ENCODE measurements around the gene CDK17.

Gene CDK17

DNA sequence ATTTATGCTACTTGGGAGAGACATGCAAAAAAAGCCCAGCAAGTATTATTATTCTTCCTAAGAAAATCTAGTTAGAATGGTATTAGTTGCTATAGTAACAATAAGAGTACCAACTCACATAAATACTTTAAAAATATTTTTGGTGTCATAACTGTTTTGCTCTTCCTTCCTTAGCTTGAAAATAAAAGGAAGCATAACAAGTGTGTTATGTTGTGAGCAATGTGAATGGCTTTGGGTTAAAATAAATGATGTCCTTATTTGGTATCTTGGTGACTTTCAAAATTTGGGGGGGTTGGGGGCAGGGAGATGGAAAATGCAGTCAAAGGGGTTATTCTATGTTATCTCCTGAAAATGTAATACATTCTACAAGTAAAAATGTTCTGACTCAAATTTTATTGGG is 115.1 kb downstream of the CDK17 start:
- Histone ChIP-seq H3K27ac (ENCODE audit: low read depth, low read length) (no peak overlapping the region), H3K9ac (ENCODE audit: low read length) (no peak overlapping the region), H3K27me3 (ENCODE audit: low read length) (no peaks in the 10 kb centered on the region), H4K20me1 (ENCODE audit: low read depth, low read length) (no peaks in the 10 kb centered on the region), H3F3A (ENCODE audit: insufficient read depth) (peaks cover 4% of the 10 kb centered on the region), H3K9me3 (ENCODE audit: insufficient read depth, low read length) (no peaks in the 10 kb centered on the region), H3K9me2 (replicated peaks; ENCODE audit: insufficient read depth, low read length) (no peaks in the 10 kb centered on the region), H2AFZ (ENCODE audit: low read depth, low read length, severe bottlenecking) (no peak overlapping the region), H3K79me2 (ENCODE audit: insufficient read depth, low read length) (no peaks in the 10 kb centered on the region), H3K4me3 (ENCODE audit: insufficient read depth, low read length, poor library complexity, severe bottlenecking) (no peak overlapping the region), H3K36me3 (ENCODE audit: low read length) (peaks cover 74% of the 10 kb centered on the region), H3K4me2 (ENCODE audit: low read depth, low read length, poor library complexity, severe bottlenecking) (no peak overlapping the region)
- TF ChIP-seq, protein P1, sequence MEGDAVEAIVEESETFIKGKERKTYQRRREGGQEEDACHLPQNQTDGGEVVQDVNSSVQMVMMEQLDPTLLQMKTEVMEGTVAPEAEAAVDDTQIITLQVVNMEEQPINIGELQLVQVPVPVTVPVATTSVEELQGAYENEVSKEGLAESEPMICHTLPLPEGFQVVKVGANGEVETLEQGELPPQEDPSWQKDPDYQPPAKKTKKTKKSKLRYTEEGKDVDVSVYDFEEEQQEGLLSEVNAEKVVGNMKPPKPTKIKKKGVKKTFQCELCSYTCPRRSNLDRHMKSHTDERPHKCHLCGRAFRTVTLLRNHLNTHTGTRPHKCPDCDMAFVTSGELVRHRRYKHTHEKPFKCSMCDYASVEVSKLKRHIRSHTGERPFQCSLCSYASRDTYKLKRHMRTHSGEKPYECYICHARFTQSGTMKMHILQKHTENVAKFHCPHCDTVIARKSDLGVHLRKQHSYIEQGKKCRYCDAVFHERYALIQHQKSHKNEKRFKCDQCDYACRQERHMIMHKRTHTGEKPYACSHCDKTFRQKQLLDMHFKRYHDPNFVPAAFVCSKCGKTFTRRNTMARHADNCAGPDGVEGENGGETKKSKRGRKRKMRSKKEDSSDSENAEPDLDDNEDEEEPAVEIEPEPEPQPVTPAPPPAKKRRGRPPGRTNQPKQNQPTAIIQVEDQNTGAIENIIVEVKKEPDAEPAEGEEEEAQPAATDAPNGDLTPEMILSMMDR (IDR thresholded peaks at IDR 0.05; ENCODE audit: insufficient read depth, low read length, poor library complexity, severe bottlenecking), result no peak
- TF ChIP-seq EZH2phosphoT487 (conservative IDR thresholded peaks at IDR 0.05; ENCODE audit: low read length), result no peak

DNA sequence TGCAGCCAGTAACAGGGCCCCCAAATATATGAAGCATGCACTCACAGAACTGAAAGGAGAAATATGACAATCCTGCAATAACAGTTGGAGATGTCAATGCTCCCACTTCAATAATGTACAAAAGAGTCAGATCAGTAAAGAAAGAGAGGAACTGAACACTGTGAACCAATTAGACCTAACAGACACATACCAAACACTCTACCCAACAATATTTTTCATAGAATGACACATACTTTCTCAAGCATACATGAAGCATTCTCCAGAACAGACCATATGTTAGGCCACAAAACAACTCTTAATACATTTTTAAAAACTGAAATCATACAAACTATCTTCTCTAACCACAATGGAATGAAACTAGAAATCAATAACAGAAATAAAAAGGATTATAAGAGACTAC is 125.9 kb downstream of the CDK17 start:
- Histone ChIP-seq H3K36me3 (ENCODE audit: low read length) (peaks cover 40% of the 10 kb centered on the region), H3K4me2 (ENCODE audit: low read depth, low read length, poor library complexity, severe bottlenecking) (no peak overlapping the region), H2AFZ (ENCODE audit: low read depth, low read length, severe bottlenecking) (no peak overlapping the region), H3K27me3 (ENCODE audit: low read length) (no peaks in the 10 kb centered on the region), H3K27ac (ENCODE audit: low read depth, low read length) (no peak overlapping the region), H3K9me3 (ENCODE audit: insufficient read depth, low read length) (no peaks in the 10 kb centered on the region), H3F3A (ENCODE audit: insufficient read depth) (peaks cover 5% of the 10 kb centered on the region; the same call in 1 of the 2 replicates), H3K9me2 (replicated peaks; ENCODE audit: insufficient read depth, low read length) (no peaks in the 10 kb centered on the region), H3K9ac (ENCODE audit: low read length) (no peak overlapping the region), H4K20me1 (ENCODE audit: low read depth, low read length) (no peaks in the 10 kb centered on the region), H3K79me2 (ENCODE audit: insufficient read depth, low read length) (no peaks in the 10 kb centered on the region; the same call in 1 of the 2 replicates), H3K4me3 (ENCODE audit: insufficient read depth, low read length, poor library complexity, severe bottlenecking) (no peak overlapping the region)
- TF ChIP-seq, protein P1 (IDR thresholded peaks at IDR 0.05; ENCODE audit: insufficient read depth, low read length, poor library complexity, severe bottlenecking), result no peak
- no peak for TF ChIP-seq EZH2phosphoT487 (conservative IDR thresholded peaks at IDR 0.05; ENCODE audit: low read length)

DNA sequence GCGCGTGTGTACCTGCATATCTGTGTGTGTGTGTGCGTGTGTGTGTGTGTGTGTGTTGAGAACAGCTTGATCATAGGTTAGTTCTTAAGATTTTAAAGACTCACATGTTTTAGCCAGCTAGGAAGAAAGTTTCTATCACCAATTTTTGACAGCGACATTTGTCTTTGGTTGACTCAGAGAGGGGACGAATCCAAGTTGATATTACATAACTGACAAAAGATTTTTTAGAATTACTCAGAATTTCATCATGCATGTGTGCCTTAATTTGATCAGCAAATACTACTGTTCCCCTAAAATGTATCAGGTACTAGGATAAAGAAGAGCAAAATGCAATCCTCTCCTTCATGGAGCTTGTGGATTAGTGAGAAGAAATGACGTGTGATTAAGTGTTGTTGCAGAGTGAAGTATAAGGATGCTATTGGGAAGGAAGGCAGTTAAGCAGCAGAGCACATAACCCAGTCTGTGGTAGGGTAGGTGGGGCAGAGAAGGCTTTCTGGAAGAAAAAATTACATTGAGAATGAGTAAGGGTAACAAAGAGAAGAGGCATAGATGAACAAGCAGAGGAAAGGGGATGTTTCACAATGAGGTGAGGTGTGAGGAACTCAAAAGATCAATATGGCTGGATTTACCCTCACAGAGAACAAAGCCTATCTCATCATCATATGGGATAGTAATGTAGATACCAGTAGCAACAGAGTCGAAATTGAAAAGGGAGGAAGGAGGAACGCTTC is 128.6 kb downstream of the CDK17 start:
- no peaks in the 10 kb centered on the region; the same call in 1 of the 2 replicates for H3K79me2 ChIP-seq (ENCODE audit: insufficient read depth, low read length)
- H4K20me1 ChIP-seq (ENCODE audit: low read depth, low read length), result 0 out of 2 replicates have a peak, but pooled peaks cover 3% of the 10 kb centered on the region
- 0 out of 2 replicates have a peak, but pooled peaks cover 4% of the 10 kb centered on the region for H3F3A ChIP-seq (ENCODE audit: insufficient read depth)
- no peaks in the 10 kb centered on the region for H3K9me2 ChIP-seq (replicated peaks; ENCODE audit: insufficient read depth, low read length)
- H2AFZ ChIP-seq (ENCODE audit: low read depth, low read length, severe bottlenecking), result no peak overlapping the region
- no peak overlapping the region for H3K27ac ChIP-seq (ENCODE audit: low read depth, low read length)
- H3K4me3 ChIP-seq (ENCODE audit: insufficient read depth, low read length, poor library complexity, severe bottlenecking), result no peak overlapping the region
- peaks cover 24% of the 10 kb centered on the region; the same call in 1 of the 2 replicates for H3K36me3 ChIP-seq (ENCODE audit: low read length)
- TF ChIP-seq, protein P1 (IDR thresholded peaks at IDR 0.05; ENCODE audit: insufficient read depth, low read length, poor library complexity, severe bottlenecking), result no peak
- no peak for TF ChIP-seq EZH2phosphoT487 (conservative IDR thresholded peaks at IDR 0.05; ENCODE audit: low read length)
- H3K9me3 ChIP-seq (ENCODE audit: insufficient read depth, low read length), result no peaks in the 10 kb centered on the region
- no peaks in the 10 kb centered on the region for H3K27me3 ChIP-seq (ENCODE audit: low read length)
- H3K4me2 ChIP-seq (ENCODE audit: low read depth, low read length, poor library complexity, severe bottlenecking), result no peak overlapping the region
- H3K9ac ChIP-seq (ENCODE audit: low read length), result no peak overlapping the region
